K562 (cell line): Measurements from ENCODE around the gene YPEL4. TPM values are rescaled to one million over a fixed set of nuclear protein-coding genes. Genes with fewer than 3 reads are reported as not detected.

Experiments used
- BRF1 ChIP-seq: IDR thresholded peaks from 3 replicates; pipeline ENCODE4 v1.6.1; 2011; ENCODE audit warnings: borderline replicate concordance, mild to moderate bottlenecking; ENCODE audit not compliant: insufficient read length; ENCODE audit errors: extremely low read depth
- CBX5 ChIP-seq: IDR thresholded peaks from 2 replicates; pipeline ENCODE4 v1.6.1; 2014; ENCODE audit warnings: low read depth, borderline replicate concordance
- PRDM10 ChIP-seq: fragments of 450-650 bp; IDR thresholded peaks from 2 replicates; pipeline ENCODE4 v1.6.1; 2018; ENCODE audit not compliant: partially characterized antibody
- SMARCE1 ChIP-seq: fragments of 450-650 bp; IDR thresholded peaks from 2 replicates; pipeline ENCODE4 v1.7.1; 2016; ENCODE audit warnings: mild to moderate bottlenecking
- SMC3 ChIP-seq: conservative IDR thresholded peaks from 2 replicates; pipeline ENCODE4 v1.6.1; 2011; ENCODE audit warnings: low read depth, low read length, improper control_type of control experiment; ENCODE audit not compliant: insufficient read depth
- ZNF23 ChIP-seq: fragments of 250-450 bp; sonication (Bioruptor Pico); IDR thresholded peaks from 2 replicates; pipeline ENCODE4 v1.4.0; 2020; ENCODE audit warnings: mild to moderate bottlenecking
- ZNF655 ChIP-seq: fragments of 250-450 bp; sonication (Bioruptor Pico); IDR thresholded peaks from 2 replicates; pipeline ENCODE4 v1.5.0; 2021
- ZNF668 ChIP-seq: fragments of 250-450 bp; sonication (Bioruptor Pico); IDR thresholded peaks from 2 replicates; pipeline ENCODE4 v1.8.0; 2022; ENCODE audit warnings: mild to moderate bottlenecking, inconsistent platforms
- ZZZ3 ChIP-seq: fragments of 450-650 bp; IDR thresholded peaks from 2 replicates; pipeline ENCODE4 v1.6.1; 2016; ENCODE audit warnings: antibody characterized with exemption, mild to moderate bottlenecking, moderate library complexity
- polyA plus RNA-seq, 8 experiments: library from polyadenylated mRNA; depleted of rRNA in 4 of 8; stranded (reverse) in 5 of 8; unstranded in 3 of 8; fragments of >200 nt; fragmentation: Nextera tagmentation in 2 of 8; fragmentation: Illumina TruSeq in 1 of 8; extraction: Ambion mirVana in 2 of 8; extraction: Trizol in 1 of 8; gene quantifications; 2 replicates each; pipeline versions ENCODE4 v1.2.1 to v1.2.3, GENCODE V29; 2011 to 2014; ENCODE audit warnings: inconsistent platforms in 1 of 8, missing spikeins in 1 of 8
- total RNA-seq, 7 experiments: library from RNA; depleted of rRNA in 6 of 7; stranded (reverse); fragments of >200 nt in 6 of 7; fragmentation: Illumina TruSeq in 2 of 7; extraction: Trizol in 2 of 7; gene quantifications; 2 replicates each; pipeline versions ENCODE4 v1.2.1 to v1.2.3, GENCODE V29; 2011 to 2021; ENCODE audit warnings: low replicate concordance in 1 of 7
- TF ChIP-seq, protein P1 (sequence below), 2 experiments: fragments of 450-650 bp; formaldehyde crosslinking in 1 of 2; IDR thresholded peaks; 2 replicates each; pipeline versions ENCODE4 v1.4.0 to v1.6.1; 2014 to 2020; ENCODE audit warnings: mild to moderate bottlenecking in 2 of 2, borderline replicate concordance in 1 of 2, low read depth in 1 of 2
- TF ChIP-seq, protein P2 (sequence below): fragments of 450-650 bp; formaldehyde crosslinking; IDR thresholded peaks from 2 replicates; pipeline ENCODE4 v1.4.0; 2020; ENCODE audit warnings: mild to moderate bottlenecking, moderate library complexity

Gene YPEL4
- total and polyA plus RNA-seq, 9 of the 15 experiments (the other 6 are each of a cell fraction or from before 2014, with no cell fraction given): 0.07 to 1.4 (median 0.40) TPM; not detected in 2

DNA sequence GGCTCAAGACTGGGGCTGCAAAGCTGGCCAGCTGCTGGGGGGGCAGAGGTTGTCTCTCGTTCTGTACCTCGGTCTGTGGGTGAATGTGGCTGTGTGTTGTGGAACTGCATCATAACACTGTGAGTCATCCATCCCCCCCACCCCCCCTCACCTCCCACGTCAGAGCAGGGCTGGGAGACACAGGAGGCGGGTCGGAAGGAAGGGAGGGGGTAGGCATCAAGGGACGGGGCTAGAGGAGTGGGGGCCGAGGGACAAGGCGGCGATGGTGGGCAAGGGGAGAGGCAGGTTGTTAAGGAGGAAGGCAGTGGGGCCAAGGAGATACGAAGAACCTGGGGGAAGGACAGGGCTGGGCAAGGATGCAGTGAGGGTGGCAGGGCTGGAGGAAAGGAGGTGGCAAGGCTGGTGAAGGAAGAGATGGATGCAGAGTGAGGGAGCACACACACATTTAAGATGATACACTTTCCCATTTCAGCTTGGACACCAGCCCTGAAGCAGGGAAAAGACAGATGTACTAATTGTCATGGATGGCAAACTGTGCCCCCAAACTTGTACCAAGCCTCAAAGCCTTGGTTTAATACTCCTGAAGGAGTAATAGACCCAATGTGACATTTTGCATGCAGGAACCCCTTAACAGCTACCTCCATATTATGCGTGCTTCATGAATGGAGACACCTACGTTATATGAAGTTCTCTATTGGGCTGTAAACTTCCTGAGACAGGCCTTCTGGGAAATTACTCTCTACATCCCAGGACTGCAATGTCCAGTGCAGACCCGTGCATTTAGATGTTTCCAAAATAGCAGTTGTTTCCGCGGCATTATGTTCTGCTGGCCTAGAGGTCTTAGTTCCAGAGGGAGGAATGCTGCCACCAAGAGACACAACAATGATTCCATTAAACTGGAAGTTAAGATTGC lies at the start of gene YPEL4 (continued):
- no peak for TF ChIP-seq ZNF655 (CRISPR knock-in tag)
- TF ChIP-seq ZNF668 (CRISPR knock-in tag): no peak
- TF ChIP-seq BRF1: no peak
- no peak for TF ChIP-seq SMARCE1
- TF ChIP-seq SMC3: no peak
- TF ChIP-seq, protein P1, sequence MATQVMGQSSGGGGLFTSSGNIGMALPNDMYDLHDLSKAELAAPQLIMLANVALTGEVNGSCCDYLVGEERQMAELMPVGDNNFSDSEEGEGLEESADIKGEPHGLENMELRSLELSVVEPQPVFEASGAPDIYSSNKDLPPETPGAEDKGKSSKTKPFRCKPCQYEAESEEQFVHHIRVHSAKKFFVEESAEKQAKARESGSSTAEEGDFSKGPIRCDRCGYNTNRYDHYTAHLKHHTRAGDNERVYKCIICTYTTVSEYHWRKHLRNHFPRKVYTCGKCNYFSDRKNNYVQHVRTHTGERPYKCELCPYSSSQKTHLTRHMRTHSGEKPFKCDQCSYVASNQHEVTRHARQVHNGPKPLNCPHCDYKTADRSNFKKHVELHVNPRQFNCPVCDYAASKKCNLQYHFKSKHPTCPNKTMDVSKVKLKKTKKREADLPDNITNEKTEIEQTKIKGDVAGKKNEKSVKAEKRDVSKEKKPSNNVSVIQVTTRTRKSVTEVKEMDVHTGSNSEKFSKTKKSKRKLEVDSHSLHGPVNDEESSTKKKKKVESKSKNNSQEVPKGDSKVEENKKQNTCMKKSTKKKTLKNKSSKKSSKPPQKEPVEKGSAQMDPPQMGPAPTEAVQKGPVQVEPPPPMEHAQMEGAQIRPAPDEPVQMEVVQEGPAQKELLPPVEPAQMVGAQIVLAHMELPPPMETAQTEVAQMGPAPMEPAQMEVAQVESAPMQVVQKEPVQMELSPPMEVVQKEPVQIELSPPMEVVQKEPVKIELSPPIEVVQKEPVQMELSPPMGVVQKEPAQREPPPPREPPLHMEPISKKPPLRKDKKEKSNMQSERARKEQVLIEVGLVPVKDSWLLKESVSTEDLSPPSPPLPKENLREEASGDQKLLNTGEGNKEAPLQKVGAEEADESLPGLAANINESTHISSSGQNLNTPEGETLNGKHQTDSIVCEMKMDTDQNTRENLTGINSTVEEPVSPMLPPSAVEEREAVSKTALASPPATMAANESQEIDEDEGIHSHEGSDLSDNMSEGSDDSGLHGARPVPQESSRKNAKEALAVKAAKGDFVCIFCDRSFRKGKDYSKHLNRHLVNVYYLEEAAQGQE (IDR thresholded peaks at IDR 0.05; ENCODE audit: borderline replicate concordance): no peak
- TF ChIP-seq, protein P1 (CRISPR knock-in tag; IDR thresholded peaks at IDR 0.05; ENCODE audit: low read depth): no peak
- TF ChIP-seq ZZZ3: no peak
- TF ChIP-seq PRDM10: no peak
- no peak for TF ChIP-seq ZNF23 (CRISPR knock-in tag)
- TF ChIP-seq, protein P2, sequence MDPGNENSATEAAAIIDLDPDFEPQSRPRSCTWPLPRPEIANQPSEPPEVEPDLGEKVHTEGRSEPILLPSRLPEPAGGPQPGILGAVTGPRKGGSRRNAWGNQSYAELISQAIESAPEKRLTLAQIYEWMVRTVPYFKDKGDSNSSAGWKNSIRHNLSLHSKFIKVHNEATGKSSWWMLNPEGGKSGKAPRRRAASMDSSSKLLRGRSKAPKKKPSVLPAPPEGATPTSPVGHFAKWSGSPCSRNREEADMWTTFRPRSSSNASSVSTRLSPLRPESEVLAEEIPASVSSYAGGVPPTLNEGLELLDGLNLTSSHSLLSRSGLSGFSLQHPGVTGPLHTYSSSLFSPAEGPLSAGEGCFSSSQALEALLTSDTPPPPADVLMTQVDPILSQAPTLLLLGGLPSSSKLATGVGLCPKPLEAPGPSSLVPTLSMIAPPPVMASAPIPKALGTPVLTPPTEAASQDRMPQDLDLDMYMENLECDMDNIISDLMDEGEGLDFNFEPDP (CRISPR knock-in tag): no peak
- no peak for TF ChIP-seq CBX5
